Fibroblast of pulmonary artery (primary cell): Measurements from ENCODE around the gene DPYD.

Source experiments
- DNase-seq: peaks from one replicate; pipeline ENCODE4 v3.0.0-alpha.2; 2010; ENCODE audit warnings: low read depth
- H3K4me3 ChIP-seq: replicated peaks from 2 replicates; pipeline ENCODE4 v1.5.1; 2011; ENCODE audit warnings: low read depth, mild to moderate bottlenecking, control low read depth, low read length, moderate library complexity
- TF ChIP-seq, protein P1 (sequence below): IDR thresholded peaks from 2 replicates; pipeline ENCODE4 v1.5.1; 2011; ENCODE audit warnings: mild to moderate bottlenecking, control low read depth, low read length, inconsistent platforms; ENCODE audit errors: missing control alignments

Gene DPYD

DNA sequence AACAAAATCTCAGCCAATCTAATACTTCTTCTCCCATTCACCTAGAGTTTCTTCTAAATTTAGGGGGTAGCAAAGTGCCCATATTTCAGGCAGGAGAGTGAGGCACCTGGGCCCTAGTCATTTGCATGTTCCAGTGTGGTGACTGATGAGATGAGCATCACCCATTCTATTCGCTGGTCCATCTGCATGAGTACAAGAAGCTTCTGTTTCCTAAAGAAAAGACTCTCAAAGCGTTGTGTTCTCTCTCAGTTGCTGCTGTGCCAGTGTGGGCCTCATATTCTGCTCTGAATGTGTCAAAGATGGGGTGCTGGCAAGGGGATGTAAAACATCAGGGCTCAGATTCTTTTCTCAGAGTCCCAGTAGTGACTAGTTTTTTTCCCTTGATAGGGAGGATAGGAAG lies 16.1 kb upstream of the DPYD start:
- no peak for DNase-seq
- no peak overlapping the region for H3K4me3 ChIP-seq
- TF ChIP-seq, protein P1, sequence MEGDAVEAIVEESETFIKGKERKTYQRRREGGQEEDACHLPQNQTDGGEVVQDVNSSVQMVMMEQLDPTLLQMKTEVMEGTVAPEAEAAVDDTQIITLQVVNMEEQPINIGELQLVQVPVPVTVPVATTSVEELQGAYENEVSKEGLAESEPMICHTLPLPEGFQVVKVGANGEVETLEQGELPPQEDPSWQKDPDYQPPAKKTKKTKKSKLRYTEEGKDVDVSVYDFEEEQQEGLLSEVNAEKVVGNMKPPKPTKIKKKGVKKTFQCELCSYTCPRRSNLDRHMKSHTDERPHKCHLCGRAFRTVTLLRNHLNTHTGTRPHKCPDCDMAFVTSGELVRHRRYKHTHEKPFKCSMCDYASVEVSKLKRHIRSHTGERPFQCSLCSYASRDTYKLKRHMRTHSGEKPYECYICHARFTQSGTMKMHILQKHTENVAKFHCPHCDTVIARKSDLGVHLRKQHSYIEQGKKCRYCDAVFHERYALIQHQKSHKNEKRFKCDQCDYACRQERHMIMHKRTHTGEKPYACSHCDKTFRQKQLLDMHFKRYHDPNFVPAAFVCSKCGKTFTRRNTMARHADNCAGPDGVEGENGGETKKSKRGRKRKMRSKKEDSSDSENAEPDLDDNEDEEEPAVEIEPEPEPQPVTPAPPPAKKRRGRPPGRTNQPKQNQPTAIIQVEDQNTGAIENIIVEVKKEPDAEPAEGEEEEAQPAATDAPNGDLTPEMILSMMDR = no peak

DNA sequence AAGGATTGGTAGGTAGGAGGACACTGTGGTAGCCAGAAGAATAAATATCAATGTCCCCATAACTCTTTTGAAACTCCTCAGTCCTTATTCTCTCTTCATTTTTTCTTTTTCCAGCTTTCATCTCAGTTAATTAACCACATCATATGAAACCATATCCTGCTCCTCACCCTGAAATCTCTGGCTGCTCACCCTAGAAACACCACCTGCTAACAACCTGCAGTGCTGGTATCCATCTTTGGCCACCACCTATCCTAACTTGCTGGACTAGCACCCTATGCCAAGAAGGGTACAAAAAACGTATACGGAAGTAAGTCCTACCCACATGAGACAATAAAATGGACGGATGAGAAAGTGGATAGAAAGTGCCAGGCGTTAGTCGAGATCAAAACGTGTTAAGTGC lies 13.7 kb upstream of the DPYD start:
- DNase-seq = no peak
- TF ChIP-seq, protein P1 = no peak
- no peak overlapping the region for H3K4me3 ChIP-seq

DNA sequence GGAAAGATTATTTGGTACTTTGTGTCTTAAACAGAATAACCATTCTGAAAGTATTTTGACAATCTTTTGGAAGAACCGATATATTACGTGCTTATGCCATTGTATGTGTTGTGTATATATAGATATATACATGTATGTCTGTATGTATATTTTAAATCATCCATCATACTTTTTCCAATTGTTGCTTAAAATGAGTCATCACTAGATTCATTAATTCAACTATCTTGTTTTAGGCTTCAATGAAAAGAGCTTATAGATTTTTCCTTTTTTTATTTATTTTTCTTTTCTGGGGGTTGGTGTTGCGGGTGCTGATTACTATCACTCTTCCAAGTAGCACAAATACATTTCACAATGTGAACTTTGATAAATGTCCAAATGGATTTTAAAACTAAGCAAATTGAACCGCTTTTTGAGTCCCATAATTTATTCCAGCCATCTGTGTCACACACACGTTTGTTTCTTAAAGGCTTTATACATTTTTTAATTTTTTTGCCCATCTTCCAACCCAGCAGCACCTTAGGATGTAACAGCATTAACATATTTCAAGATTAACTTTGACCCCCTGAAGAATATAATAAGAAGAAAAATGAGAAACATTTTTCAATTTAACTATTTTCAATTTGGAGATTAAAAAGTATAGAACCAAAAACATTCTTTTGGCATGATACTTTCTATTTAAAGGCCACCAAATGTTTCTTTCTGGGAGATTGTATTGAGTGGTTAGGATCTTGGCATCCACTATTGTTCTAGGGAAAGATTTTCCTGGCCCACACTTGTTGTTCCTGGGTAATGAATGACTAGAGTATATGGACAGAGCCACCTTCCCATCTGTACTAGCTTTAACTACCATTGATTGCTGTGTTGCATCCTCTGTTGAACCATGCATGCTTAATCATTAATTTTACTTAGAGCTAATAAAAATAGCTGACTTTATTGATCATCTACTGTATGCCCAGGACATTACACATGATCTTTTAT lies 9.3 kb upstream of the DPYD start:
- no peak for DNase-seq

DNA sequence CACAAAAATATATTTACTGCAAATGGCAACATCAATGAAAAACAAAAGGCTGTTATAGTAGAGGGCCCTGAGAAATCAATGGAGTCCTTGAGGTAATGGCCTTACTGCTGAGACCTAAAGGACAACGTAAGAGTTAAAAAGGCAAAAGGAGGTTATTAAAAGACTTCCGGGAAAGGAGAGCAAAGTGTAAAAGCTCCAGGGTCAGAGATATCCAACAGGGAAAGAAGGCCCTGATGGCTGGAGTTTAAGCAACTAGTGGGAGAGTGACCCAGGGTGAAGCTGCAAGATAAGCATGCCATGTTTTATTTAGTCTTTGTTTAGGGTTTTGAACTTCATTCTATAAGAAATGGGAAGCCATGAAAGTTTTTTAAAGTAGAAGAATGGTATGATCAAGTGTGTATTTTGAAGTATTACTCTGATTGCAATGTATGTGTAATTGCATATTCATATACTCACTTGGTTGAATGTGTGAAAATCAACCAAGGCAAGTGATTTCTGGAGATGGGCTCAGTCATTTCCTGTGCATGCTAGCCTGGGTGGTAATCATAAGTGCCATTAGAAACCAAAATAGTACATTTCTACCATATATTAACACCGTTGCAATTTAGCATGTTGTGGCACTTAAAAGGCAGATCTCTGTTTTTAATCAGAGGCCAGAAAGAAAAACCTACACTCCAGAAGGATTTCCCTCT lies 5.3 kb upstream of the DPYD start:
- no peak for DNase-seq
- TF ChIP-seq, protein P1 = no peak

More for the DNA sequence above, 9.3 kb upstream of the DPYD start:
- H3K4me3 ChIP-seq = no peak overlapping the region
- TF ChIP-seq, protein P1 = no peak

DNA sequence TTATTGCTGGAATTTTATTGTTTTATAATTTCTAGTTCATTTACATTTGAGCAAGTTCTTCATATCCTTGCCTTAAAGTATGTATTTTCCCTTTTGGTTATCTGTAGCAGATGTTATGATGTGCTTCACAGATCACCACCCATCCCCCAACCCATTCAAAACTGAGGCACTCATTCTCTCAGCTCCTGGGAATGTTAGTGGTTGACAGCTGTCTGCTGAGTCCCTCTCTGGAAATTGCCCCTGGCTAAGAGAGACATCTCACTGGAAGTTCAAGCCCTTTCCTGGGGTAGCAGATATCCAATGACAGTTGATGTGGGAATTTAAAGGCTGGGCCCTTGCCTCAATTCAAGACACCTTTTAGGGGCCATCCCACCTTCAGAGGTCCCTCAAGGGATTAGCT lies 4.3 kb upstream of the DPYD start:
- no peak for DNase-seq
- TF ChIP-seq, protein P1 = no peak
- H3K4me3 ChIP-seq = no peak overlapping the region

More for the DNA sequence above, 5.3 kb upstream of the DPYD start:
- H3K4me3 ChIP-seq = no peak overlapping the region

DNA sequence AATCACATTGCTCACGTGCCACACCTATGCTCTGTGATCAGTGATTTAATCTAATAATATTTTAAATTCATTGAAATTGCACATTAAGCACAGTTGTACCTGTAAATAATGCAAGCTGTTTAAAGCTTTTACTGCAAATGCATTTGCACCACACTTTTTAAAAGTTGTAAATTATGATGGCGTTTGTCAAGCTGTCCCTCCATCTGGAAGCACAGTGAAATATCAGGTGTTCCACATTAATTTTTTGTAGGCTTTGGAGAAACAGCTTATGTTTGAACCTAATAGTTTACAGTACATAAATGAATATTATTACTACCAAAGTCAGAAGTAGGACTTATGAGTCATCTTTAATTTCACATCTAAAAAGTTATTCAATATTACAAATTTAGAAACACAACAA lies 3.0 kb upstream of the DPYD start:
- TF ChIP-seq, protein P1 = no peak
- no peak overlapping the region for H3K4me3 ChIP-seq

More for the DNA sequence above, 3.0 kb upstream of the DPYD start:
- DNase-seq = no peak
